GM18502 (cell line): ENCODE measurements around the gene SLC6A5.

Experiments
- ATAC-seq: cut with Tn5 transposase; IDR thresholded peaks from one replicate; pipeline ENCODE4 v1.9.1; 2021; ENCODE audit warnings: mild to moderate bottlenecking; ENCODE audit not compliant: unreplicated experiment, poor library complexity

The SLC6A5 gene

DNA sequence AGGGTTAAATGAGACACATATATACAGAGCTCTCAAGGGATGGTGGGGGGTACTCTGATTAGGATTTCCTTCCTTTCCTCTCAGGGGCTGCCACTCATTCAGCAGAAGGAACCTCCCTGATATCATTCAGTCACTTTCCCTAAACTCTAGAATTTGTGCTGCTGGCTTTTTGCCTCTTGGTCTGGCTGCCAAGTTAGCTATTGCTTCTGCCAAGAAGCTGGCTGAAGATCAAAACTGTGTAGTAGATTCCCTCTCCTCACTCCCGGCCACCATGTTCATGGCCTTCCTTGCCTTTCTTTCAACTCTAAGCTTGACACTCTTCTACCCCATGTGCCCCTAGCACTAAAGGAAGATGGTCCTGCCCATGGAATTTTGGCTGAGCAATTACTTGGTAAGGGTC lies 18.7 kb downstream of the SLC6A5 start:
- ATAC-seq, result no peak

DNA sequence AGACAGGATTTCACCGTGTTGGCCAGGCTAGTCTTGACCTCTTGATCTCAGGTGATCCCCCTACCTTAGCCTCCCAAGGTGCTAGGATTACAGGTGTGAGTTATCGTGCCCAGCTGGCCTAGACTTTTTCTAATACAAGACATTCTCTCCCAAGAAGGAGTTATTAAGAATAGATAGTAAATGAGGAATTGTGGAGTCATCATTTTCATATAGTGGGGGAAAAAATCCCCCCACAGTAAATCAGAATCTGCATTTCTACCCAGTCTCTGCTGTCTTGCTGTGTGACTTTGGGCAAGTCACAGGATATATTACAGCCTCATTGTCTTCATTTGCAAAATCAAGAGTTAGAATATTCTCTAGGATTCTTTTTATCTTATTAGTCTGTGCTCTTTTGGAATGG lies 21.6 kb downstream of the SLC6A5 start:
- no peak for ATAC-seq

DNA sequence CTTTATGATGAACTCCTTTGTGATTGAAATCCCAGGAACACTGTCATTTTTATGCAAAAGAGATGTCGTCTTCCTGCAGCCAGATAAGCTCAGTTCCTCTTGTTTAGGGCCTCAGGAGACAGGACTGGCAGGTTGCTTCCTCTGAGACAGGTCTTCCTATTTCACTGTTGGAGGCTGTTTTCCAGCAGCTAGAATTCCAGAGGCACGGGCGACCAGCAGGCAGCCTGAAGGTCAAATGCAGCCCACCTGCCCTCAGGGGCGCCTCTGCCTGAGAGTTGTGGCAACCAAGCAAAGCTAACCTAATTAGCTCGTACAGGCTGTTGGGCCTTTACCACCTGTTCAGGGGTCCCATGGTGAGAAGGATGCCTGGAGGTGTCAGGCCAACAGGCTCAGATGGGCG lies 22.3 kb downstream of the SLC6A5 start:
- ATAC-seq, result no peak

DNA sequence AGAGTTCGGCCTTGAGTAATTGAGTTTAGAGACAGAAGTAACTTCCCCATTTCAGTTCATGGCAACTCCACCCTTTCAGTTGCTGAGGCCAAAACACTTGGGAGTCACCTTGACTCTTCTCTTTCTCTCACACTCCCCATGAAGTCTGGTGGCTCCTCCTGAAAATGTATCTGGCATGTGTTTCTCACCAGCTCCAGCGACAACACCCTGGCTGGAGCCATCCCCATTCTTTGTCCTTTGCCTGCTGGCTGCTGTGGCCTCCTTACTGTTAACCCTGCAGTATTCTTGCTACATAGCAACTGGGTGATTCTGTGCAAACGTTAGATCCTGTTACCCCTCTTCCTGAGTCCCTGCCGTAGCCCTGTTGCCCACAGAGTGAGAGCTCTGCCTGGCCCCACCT lies 23.8 kb downstream of the SLC6A5 start:
- ATAC-seq, result no peak

DNA sequence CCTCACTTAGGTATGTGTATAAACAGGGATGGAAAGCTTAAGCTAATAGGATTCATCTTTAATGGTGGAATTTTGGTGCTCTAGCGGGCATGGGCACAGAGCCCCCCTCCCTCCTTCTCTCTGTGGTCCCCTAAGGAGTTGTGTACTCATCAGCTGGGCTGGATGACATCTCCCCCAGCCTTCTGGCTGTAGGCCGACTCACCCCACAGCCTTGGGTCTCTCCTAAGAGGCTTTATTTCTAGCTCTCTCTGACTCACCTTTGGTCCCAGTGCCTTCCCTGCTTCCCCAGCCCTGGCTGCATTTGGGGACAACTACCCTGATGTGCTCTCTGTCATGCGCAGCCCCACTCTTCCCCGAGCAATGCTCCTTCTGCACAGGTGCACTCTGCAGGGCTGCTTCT lies 26.9 kb downstream of the SLC6A5 start:
- no peak for ATAC-seq

DNA sequence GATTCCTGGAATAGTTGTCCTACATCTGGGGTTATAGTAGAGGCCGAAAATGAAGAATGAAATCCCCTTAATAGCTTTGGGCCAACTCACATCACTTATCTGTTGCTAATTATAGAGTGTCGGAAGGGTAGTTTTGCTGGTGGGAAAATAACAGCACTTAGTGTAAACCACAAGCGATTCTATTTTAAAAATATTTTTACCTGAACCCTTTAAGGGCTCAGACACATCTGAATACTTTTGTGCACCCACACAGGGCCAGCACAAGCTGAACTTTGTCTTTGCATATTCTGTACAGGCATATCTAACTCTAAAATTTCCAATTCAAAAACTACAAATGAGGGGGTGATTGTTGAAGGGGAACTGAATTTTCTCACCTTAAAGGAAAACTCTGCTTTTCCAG lies 27.6 kb downstream of the SLC6A5 start:
- no peak for ATAC-seq

DNA sequence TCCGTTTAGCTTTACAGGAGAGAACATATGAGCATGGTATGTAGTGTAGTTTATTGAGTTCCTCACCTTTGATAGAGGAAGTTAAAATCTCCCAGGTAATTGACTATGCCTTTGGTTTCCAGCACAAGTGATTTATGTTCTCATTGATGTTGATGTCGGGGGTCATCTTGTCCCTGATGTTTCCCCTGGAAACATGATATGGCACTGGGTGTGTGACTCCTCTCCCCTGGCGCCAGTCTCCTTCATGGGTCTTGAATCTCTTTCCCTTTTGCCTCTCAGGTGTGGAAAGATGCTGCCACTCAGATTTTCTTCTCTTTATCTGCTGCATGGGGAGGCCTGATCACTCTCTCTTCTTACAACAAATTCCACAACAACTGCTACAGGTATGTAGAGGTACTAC lies 28.3 kb downstream of the SLC6A5 start:
- ATAC-seq, result no peak

DNA sequence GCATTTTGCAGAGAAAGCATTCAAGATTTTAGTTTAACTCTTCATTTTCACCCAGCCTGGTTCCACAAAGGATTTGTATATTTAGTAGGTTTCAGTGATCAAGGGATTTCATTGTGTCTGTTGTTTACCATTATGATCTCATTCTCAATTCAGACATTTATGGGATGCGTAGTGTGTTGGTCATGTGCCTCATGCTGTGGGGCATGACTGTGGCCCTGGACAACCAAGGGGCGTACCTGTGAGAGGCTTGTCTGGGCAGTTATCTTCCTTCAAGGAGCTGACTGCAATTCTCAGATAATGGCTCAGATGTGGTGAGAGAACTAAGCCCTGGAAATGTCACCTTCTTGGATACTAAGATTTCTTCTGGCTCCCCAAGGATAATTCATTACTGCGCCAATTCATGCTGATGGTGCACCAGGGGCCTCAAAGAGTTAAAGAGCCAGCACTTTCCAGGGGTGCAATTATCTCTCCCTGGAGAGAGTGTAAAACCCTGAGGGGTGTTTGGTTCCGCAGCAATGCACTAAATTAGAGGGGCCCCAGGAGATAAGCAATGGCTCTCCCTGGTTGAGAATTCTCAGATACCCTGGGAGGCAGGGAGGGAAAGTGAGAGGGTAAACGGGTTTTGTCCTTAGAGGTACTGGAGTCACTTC lies 32.2 kb downstream of the SLC6A5 start:
- ATAC-seq, result no peak

DNA sequence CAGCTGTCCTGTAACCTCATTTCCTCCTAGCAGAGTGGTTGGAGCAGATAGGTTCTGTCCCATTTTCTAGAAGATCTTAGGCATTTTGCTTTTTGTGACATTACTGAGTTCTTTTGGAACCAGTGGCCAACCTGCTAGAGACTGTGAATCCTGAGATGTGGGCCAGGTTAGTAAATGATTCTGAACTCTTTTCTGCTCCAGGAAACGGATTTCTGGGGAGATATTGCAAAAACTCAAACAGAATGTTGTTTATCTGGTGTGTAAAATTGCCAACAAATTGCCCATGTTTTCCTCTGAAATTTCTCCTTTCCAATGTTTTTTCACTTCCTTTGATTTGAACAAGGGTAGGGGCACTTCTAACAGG lies 32.7 kb downstream of the SLC6A5 start:
- ATAC-seq, result no peak

DNA sequence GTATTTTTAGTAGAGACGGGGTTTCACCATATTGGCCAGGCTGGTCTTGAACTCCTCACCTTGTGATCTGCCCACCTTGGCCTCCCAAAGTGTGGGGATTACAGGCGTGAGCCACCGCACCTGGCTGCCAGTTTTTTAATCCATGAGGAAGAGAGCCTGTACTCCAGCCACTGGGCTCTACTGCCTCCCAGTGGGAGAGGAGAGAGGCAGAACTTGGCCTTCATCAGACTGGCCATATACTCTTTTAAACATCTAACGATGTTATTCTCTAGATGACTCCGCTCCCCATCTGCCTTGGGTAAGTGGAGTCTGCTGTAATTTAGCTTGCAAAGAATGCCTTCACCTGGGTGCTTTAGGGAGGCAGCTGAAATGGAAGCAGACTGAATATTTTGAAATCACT lies 34.6 kb downstream of the SLC6A5 start:
- ATAC-seq, result no peak

DNA sequence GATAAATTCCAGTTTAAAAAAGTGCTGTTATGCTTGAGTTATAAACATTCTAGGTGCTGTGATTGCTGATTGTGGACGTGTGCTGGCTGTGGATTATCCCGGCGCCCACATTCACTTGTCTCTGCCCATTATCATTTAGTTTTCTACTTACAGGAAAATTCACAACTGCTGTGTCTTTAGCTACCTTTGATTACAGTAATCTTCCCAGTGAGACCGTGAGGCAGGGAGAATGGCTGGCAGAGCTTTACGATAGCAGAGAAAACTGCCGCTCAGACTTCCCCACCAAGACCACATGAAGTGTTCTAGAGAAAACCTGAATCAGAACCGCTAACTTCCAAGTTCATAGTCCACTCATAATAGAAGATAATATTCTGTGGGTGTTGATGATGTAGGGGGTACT lies 35.4 kb downstream of the SLC6A5 start:
- ATAC-seq, result no peak

DNA sequence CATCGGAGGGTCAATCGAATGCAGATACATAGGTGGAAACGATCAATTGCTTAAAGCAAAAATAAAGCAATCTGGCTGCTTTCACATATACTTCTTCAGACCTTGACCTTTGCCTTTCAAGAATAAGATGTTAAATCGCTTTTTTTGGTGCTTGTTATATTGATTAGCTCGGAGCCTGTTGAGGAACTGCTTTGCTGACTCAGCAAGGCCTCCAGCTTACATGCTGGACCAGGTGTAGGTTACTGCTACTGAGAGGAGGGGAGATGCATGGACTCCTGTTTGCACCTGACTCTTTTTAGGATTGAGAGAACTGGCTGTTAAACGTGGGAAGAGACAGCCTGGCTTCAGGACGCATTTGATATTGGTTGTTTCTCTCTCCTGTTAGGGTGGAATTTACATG lies 38.7 kb downstream of the SLC6A5 start:
- ATAC-seq, result no peak

DNA sequence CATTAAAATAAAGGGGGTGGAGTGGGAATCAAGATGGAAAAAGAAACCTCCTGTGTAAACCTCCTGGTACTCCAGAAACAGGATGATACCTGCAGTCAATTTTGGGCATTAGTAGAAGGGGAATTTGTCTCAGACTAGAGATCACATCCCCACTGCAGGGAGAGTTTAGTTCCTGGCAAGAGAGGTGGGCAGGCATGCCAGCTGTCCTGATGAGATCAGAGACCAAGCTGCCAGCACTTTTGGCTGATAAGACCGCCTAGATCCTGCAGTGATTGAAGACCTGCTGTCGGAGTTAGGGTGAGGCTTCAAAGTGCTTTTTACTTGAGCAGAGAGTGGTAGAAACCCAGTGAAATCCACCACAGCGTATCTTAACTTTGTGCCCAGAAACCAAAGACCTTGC lies 40.3 kb downstream of the SLC6A5 start:
- ATAC-seq, result no peak

DNA sequence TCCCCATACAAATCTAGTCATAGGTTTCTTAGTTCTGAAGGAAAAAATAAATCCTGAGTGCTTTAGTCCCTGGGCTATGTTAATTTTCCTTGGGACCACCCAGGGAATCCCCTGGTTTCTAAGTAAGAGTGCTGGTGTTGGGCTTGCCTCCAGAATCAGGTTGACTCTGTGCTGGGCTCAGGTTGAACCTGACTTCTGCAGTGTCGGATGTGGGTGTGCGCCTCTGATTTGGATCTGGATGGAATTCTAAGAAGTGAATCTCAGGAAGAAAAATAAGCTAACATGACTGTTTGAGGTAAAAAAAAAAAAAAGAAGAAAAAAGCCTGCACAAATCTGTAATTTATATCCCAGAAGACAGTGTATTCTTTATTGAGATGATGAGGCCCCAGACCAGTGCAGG lies 41.0 kb downstream of the SLC6A5 start:
- no peak for ATAC-seq

DNA sequence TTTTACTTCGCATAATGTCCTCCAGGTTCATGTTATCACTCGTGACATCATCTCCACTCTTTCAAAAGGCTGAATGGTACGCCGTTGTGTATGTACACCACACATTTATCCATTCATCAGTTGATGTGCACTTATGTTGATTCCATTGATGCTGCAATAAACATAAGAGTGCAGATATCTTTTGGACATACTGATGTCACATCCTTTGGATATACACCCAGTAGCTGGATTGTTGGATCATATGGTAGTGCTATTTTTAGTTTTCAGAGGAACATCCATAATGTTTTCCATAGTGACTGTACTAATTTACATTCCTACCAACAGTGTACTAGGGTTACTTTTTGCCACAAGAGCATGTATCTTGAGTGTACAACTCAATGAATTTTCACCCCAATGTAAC lies 45.0 kb downstream of the SLC6A5 start:
- ATAC-seq, result no peak

DNA sequence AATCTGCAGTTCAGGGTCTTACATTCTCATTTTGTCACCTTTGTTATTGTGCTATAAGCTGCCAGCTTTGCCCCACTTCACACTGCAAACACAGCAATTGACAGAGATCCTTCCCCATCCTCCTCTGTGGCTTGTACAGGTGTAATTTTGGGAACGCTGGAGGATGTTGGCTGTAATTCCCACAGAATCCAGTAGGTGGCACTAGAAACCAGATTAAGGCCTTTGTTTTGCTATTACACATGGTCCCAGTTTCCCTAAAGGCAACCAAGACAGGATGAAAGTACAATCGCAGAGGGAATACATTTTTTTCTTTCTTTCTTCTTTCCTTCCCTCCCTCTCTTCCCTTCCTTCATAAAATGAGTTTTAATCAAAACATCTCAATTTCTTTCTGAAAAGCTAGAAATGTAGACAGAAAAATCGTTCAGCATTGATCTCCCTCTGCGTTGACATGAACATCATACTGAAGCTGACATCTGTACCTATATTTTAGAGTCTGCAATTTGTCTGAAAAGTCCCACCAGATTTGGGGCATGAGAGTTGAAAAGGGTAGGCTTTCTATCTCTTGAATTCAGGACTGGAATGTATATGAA lies 48.7 kb downstream of the SLC6A5 start:
- peak; percentile 88 for ATAC-seq

DNA sequence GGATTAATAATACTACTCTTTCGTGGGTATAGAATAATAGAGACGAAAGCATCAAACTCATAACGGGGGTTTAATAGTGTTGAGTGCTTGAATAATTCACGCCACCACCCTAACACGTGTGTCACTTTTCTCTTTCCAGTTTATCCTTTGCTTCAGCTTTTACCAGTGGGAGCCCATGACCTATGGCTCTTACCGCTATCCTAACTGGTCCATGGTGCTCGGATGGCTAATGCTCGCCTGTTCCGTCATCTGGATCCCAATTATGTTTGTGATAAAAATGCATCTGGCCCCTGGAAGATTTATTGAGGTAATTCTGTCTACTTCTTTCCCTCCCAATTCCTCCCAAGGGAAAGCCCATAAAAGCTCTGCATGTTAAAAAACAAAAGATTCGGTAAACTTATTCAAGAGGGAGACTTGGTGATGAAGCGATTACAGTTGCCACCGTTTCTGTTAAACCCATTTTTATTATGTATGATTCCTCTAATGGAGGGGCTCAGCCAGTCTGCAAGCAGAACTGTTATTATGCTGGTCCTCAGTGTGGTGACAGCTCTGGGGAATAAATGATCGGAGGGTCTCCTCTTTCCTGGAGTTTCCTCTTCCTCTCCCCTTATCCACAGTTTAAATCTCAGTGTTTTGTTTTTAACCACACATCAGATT lies 52.9 kb downstream of the SLC6A5 start:
- no peak for ATAC-seq

DNA sequence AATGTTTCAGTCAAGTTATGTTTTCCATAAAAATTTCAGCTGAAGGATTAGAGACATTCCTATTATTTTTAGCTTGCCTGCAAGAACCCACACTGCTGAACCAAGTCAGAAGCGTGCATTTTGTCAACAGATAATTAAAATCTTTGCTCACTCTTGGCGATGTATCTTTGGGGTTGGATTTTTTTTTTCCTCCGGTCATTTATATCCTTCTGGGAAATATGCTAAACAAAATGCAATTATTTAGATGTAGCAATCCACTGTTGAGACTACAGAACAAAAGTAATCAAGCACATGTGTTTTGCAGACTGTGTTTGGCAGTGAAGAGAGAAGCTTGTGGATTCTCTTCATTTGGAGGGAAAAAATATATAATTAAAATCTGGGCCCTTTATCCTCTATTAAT lies 54.6 kb downstream of the SLC6A5 start:
- ATAC-seq, result no peak

DNA sequence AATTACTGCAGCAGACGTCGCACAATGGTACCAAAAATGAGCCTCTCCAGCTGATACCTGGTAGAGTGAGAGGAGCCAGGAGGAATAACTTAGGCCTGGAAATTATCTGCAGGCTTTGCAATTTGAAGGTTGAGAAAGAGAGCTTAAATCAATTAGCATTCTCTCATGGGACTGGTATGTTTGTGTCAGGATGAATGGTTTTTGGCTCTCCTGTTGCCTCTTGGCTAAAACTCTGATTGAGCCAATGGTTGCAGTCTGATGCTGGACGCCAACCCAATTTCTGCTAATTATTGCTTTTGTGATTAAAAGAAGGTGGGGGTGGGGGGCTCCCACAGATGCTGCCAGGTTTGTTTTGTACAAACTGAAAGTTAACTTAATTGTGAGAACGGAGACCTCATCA lies 57.5 kb downstream of the SLC6A5 start:
- no peak for ATAC-seq

DNA sequence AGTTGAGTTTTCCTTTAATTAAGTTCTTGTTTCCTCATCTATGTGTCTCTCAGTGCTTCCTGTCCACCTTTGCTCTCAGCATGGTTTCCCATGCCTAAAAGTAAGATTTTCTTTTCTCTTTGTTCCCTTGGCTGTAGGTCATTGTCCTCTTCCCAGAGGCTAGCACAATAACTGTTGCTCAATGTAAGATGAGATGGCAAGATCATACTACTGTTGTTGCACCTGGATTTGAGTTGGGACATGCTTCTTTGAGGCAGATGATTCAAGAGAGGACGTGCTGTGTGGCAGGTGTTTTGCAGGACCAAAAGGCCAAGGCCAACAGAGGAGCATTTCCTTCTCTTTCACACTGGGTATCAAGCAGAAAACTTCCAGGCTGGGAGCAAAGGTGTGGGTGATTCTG lies 58.7 kb downstream of the SLC6A5 start:
- ATAC-seq, result no peak

DNA sequence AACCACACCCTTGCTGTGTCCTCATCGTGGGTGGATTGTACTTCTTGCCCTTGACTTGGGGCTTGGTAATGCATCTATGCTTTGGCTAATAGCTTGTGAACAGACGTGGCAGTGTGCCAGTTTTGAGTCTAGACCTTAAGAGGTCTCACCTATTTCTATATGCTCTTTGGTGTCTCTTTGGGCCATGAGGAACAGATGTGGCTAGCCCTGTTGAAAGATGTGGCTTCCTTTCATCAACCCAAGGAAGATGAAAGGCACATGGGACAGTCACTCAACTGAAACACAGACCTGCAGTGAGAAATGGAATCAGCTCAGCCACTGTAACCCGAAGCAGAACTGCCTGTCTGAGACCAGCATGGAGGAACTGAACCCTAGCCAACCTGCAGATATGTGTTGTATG lies 62.0 kb downstream of the SLC6A5 start:
- ATAC-seq, result no peak

DNA sequence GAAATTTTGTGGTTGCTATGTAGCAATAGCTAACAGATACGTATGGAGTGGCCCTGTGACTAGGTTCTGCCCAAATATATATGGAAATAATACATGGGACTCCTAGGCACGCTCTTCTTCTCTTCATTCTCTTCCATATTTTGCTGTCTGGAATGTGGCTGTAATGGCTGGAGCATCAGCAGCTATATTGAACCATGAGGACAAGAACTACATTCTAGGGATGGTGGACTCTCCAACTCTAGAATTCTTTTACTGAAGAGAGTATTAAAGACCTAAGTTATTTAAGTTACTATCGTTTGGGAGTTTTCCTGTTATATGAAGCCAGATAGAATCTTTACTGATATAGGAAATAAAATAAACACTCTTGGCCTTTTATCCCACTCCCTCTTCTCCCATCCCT lies 62.4 kb downstream of the SLC6A5 start:
- ATAC-seq, result no peak
